Measurements from ENCODE around the gene PSMC4.

DNA sequence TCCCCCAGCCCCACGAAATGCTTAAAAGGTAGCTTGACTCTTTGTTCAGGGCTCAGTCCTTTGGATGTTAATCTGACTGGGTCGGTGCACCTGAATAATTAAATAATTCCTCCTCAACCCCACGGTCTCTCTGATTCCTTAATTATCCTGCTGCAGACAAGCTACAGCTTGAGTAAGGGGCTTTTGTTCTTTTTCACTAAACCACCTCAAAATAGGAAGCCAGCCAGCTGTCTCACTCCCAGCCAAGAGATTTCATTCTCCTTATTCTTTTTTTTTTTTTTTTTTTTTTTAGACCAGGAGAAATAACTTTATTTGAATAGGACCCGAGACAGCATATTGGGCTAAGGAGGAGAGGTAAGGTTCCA lies 28.6 kb upstream of the PSMC4 start:
- TF ChIP-seq, protein P1, sequence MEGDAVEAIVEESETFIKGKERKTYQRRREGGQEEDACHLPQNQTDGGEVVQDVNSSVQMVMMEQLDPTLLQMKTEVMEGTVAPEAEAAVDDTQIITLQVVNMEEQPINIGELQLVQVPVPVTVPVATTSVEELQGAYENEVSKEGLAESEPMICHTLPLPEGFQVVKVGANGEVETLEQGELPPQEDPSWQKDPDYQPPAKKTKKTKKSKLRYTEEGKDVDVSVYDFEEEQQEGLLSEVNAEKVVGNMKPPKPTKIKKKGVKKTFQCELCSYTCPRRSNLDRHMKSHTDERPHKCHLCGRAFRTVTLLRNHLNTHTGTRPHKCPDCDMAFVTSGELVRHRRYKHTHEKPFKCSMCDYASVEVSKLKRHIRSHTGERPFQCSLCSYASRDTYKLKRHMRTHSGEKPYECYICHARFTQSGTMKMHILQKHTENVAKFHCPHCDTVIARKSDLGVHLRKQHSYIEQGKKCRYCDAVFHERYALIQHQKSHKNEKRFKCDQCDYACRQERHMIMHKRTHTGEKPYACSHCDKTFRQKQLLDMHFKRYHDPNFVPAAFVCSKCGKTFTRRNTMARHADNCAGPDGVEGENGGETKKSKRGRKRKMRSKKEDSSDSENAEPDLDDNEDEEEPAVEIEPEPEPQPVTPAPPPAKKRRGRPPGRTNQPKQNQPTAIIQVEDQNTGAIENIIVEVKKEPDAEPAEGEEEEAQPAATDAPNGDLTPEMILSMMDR (conservative IDR thresholded peaks at IDR 0.05 in 1 of 2, IDR thresholded peaks at IDR 0.05 in 1 of 2; ENCODE audit: extremely low read depth in 1 of 2, insufficient read depth in 1 of 2, low read depth in 1 of 2, low read length in 2 of 2): no peak
- no peak for TF ChIP-seq EZH2 (IDR thresholded peaks at IDR 0.05; ENCODE audit: borderline replicate concordance, low read length)

Measured in mammary epithelial cell (primary cell).